NT2/D1 (cell line): Measurements from ENCODE around the gene MAN1B1.

Experiments
- DNase-seq: peaks from one replicate; pipeline ENCODE4 v3.0.0-alpha.2; 2011; ENCODE audit warnings: low read depth, low spot score
- H3K27me3 ChIP-seq: 2 replicates; pipeline ENCODE4 v1.6.0; 2011; ENCODE audit warnings: mild to moderate bottlenecking; ENCODE audit not compliant: insufficient read length, insufficient read depth
- H3K36me3 ChIP-seq: 2 replicates; pipeline ENCODE4 v1.6.1; 2011; ENCODE audit warnings: mild to moderate bottlenecking, low read length, mixed read lengths; ENCODE audit not compliant: insufficient read depth, insufficient read length
- H3K4me1 ChIP-seq: 2 replicates; pipeline ENCODE4 v1.5.1; 2011; ENCODE audit not compliant: insufficient read depth, insufficient read length
- H3K4me3 ChIP-seq: 2 replicates; pipeline ENCODE4 v1.5.1; 2011; ENCODE audit warnings: low read depth; ENCODE audit not compliant: insufficient read length
- H3K9ac ChIP-seq: 2 replicates; pipeline ENCODE4 v1.6.0; 2011; ENCODE audit warnings: low read depth; ENCODE audit not compliant: insufficient read length
- H3K9me3 ChIP-seq: 2 replicates; pipeline ENCODE4 v1.5.1; 2011; ENCODE audit warnings: mild to moderate bottlenecking, low read length; ENCODE audit not compliant: insufficient read depth
- SUZ12 ChIP-seq: IDR thresholded peaks from 2 replicates; pipeline ENCODE4 v1.6.1; 2011; ENCODE audit not compliant: insufficient read length, insufficient read depth; ENCODE audit errors: extremely low read depth
- YY1 ChIP-seq: IDR thresholded peaks from 2 replicates; pipeline ENCODE4 v1.6.1; 2011; ENCODE audit not compliant: insufficient read length, insufficient read depth
- ZNF274 ChIP-seq: IDR thresholded peaks from 2 replicates; pipeline ENCODE4 v1.6.1; 2011; ENCODE audit warnings: mild to moderate bottlenecking, low read depth, low read length

MAN1B1 gene

GRCh38 chr9:137136261-137136880, 49.6 kb downstream of the MAN1B1 start:
- no peak overlapping the region for H3K9ac ChIP-seq
- no peak for DNase-seq
- no peaks in the 10 kb centered on the region for H3K9me3 ChIP-seq
- no peak for TF ChIP-seq ZNF274
- TF ChIP-seq YY1 = no peak
- no peak for TF ChIP-seq SUZ12
- no peak overlapping the region for H3K4me3 ChIP-seq
- peaks cover 68% of the 10 kb centered on the region for H3K27me3 ChIP-seq
- H3K36me3 ChIP-seq = no peaks in the 10 kb centered on the region
- peaks cover 22% of the 10 kb centered on the region for H3K4me1 ChIP-seq

GRCh38 chr9:137136881-137137607, 50.3 kb downstream of the MAN1B1 start:
- Histone ChIP-seq H3K36me3 (no peaks in the 10 kb centered on the region), H3K9ac (no peak overlapping the region), H3K4me3 (no peak overlapping the region), H3K4me1 (peaks cover 22% of the 10 kb centered on the region), H3K27me3 (peaks cover 74% of the 10 kb centered on the region), H3K9me3 (no peaks in the 10 kb centered on the region)
- TF ChIP-seq ZNF274 (no peak), SUZ12 (no peak), YY1 (no peak)
- DNase-seq = no peak

GRCh38 chr9:137138058-137138721, 51.4 kb downstream of the MAN1B1 start:
- H3K9me3 ChIP-seq = no peaks in the 10 kb centered on the region
- no peak for TF ChIP-seq SUZ12
- no peak for TF ChIP-seq ZNF274
- TF ChIP-seq YY1 = no peak
- H3K4me3 ChIP-seq = peak overlapping the region; percentile 22
- H3K9ac ChIP-seq = no peak overlapping the region
- peaks cover 22% of the 10 kb centered on the region for H3K4me1 ChIP-seq
- no peak for DNase-seq
- no peaks in the 10 kb centered on the region for H3K36me3 ChIP-seq
- peaks cover 83% of the 10 kb centered on the region for H3K27me3 ChIP-seq

GRCh38 chr9:137138722-137139467, 52.1 kb downstream of the MAN1B1 start, which contains the start of gene GRIN1:
Gene GRIN1, plus strand, starts transcription at chr9:137139154. Its CDS starts 333 bp downstream, at chr9:137139487.
- TF ChIP-seq SUZ12 (peak; percentile 87), YY1 (no peak)
- H3K27me3 ChIP-seq = peaks cover 85% of the 10 kb centered on the region
- no peaks in the 10 kb centered on the region for H3K36me3 ChIP-seq
- H3K4me3 ChIP-seq = peak within 1 kb of the TSS; percentile 22
- no peaks in the 10 kb centered on the region for H3K9me3 ChIP-seq
- peaks cover 22% of the 10 kb centered on the region for H3K4me1 ChIP-seq
- DNase-seq = no peak
- H3K9ac ChIP-seq = no peak within 1 kb of the TSS

GRCh38 chr9:137139468-137140150, 52.8 kb downstream of the MAN1B1 start:
- H3K9ac ChIP-seq = no peak overlapping the region
- no peak overlapping the region for H3K4me3 ChIP-seq
- no peaks in the 10 kb centered on the region for H3K9me3 ChIP-seq
- no peak for DNase-seq
- H3K4me1 ChIP-seq = peaks cover 22% of the 10 kb centered on the region
- TF ChIP-seq SUZ12 (peak; percentile 69), ZNF274 (no peak)
- no peaks in the 10 kb centered on the region for H3K36me3 ChIP-seq
- peaks cover 83% of the 10 kb centered on the region for H3K27me3 ChIP-seq

GRCh38 chr9:137140151-137141012, 53.6 kb downstream of the MAN1B1 start:
- Histone ChIP-seq H3K4me1 (peaks cover 22% of the 10 kb centered on the region), H3K4me3 (no peak overlapping the region), H3K9me3 (no peaks in the 10 kb centered on the region), H3K36me3 (no peaks in the 10 kb centered on the region), H3K27me3 (peaks cover 83% of the 10 kb centered on the region), H3K9ac (no peak overlapping the region)
- no peak for DNase-seq
- TF ChIP-seq SUZ12 (no peak), ZNF274 (no peak), YY1 (no peak)
